H9 (cell line): ENCODE results near the gene ALDH6A1. TPM values are rescaled to one million over a fixed set of nuclear protein-coding genes. Genes with fewer than 3 reads are reported as not detected.

ENCODE experiments used
- DNase-seq: peaks from one replicate; pipeline ENCODE4 v3.0.0-alpha.2; 2017
- H2AFZ ChIP-seq: one replicate; pipeline ENCODE4 v1.6.1; 2013; ENCODE audit warnings: mild to moderate bottlenecking, low read length, control low read depth, moderate library complexity
- H2AK5ac ChIP-seq: 2 replicates; pipeline ENCODE4 v1.6.1; 2013; ENCODE audit warnings: low read length, control low read depth, mixed read lengths; ENCODE audit not compliant: insufficient read length
- H2BK120ac ChIP-seq: one replicate; pipeline ENCODE4 v1.6.1; 2013; ENCODE audit warnings: low read depth, mild to moderate bottlenecking, low read length, control low read depth, inconsistent platforms; ENCODE audit not compliant: poor library complexity, severe bottlenecking
- H2BK12ac ChIP-seq: 2 replicates; pipeline ENCODE4 v1.6.1; 2013; ENCODE audit warnings: low read length, control low read depth, mixed read lengths, low read depth; ENCODE audit not compliant: insufficient read length
- H2BK15ac ChIP-seq: 2 replicates; pipeline ENCODE4 v1.6.1; 2013; ENCODE audit warnings: low read depth, low read length, control low read depth
- H2BK20ac ChIP-seq: one replicate; pipeline ENCODE4 v1.6.1; 2013; ENCODE audit warnings: low read depth, mild to moderate bottlenecking, low read length, control low read depth, inconsistent platforms; ENCODE audit not compliant: poor library complexity, severe bottlenecking
- H2BK5ac ChIP-seq: 2 replicates; pipeline ENCODE4 v1.6.1; 2013; ENCODE audit warnings: low read length, control low read depth, mixed read lengths; ENCODE audit not compliant: insufficient read length
- H3K14ac ChIP-seq: 2 replicates; pipeline ENCODE4 v1.6.1; 2013; ENCODE audit warnings: low read length, control low read depth; ENCODE audit not compliant: insufficient read depth
- H3K18ac ChIP-seq: 2 replicates; pipeline ENCODE4 v1.6.1; 2013; ENCODE audit warnings: low read depth, mild to moderate bottlenecking, mixed read lengths, low read length, control low read depth; ENCODE audit not compliant: insufficient read length
- H3K23ac ChIP-seq: 2 replicates; pipeline ENCODE4 v1.6.1; 2013; ENCODE audit warnings: low read length, control low read depth, mixed read lengths, low read depth; ENCODE audit not compliant: insufficient read length
- H3K23me2 ChIP-seq: 2 replicates; pipeline ENCODE4 v1.6.1; 2013; ENCODE audit warnings: low read depth, mild to moderate bottlenecking, mixed read lengths, low read length, control low read depth; ENCODE audit not compliant: insufficient read length, poor library complexity, severe bottlenecking
- H3K27ac ChIP-seq: 2 replicates; pipeline ENCODE4 v1.5.1; 2013; ENCODE audit warnings: low read length, control low read depth, mixed read lengths, low read depth; ENCODE audit not compliant: insufficient read length
- H3K27me3 ChIP-seq: 2 replicates; pipeline ENCODE4 v1.6.1; 2013; ENCODE audit warnings: low read length, control low read depth, inconsistent platforms; ENCODE audit not compliant: insufficient read depth
- H3K4ac ChIP-seq: 2 replicates; pipeline ENCODE4 v1.6.1; 2013; ENCODE audit warnings: low read depth, mild to moderate bottlenecking, control low read depth, inconsistent platforms, low read length, moderate library complexity
- H3K4me1 ChIP-seq: 2 replicates; pipeline ENCODE4 v1.6.1; 2013; ENCODE audit warnings: low read length, control low read depth, inconsistent platforms; ENCODE audit not compliant: insufficient read depth
- H3K4me2 ChIP-seq: 2 replicates; pipeline ENCODE4 v1.6.1; 2013; ENCODE audit warnings: low read length, control low read depth, mixed read lengths; ENCODE audit not compliant: insufficient read length, insufficient read depth
- H3K56ac ChIP-seq: 2 replicates; pipeline ENCODE4 v1.6.1; 2013; ENCODE audit warnings: low read depth, mild to moderate bottlenecking, mixed read lengths, low read length, control low read depth; ENCODE audit not compliant: insufficient read length
- H3K79me1 ChIP-seq: 2 replicates; pipeline ENCODE4 v1.6.1; 2013; ENCODE audit warnings: low read depth, mild to moderate bottlenecking, moderate library complexity, low read length, control low read depth, inconsistent platforms; ENCODE audit not compliant: insufficient read depth, poor library complexity, severe bottlenecking
- H3K79me2 ChIP-seq: 2 replicates; pipeline ENCODE4 v1.6.1; 2013; ENCODE audit warnings: low read length, control low read depth, inconsistent platforms; ENCODE audit not compliant: insufficient read depth
- H3K9ac ChIP-seq: 2 replicates; pipeline ENCODE4 v1.6.1; 2013; ENCODE audit warnings: low read length, control low read depth, mixed read lengths; ENCODE audit not compliant: insufficient read length; ENCODE audit errors: extremely low read depth
- H3K9me3 ChIP-seq: one replicate; pipeline ENCODE4 v1.6.1; 2013; ENCODE audit warnings: low read depth, low read length, inconsistent platforms; ENCODE audit not compliant: control insufficient read depth
- H3T11ph ChIP-seq: one replicate; pipeline ENCODE4 v1.6.1; 2013; ENCODE audit warnings: mild to moderate bottlenecking, low read length, control low read depth, inconsistent platforms
- H4K20me1 ChIP-seq: one replicate; pipeline ENCODE4 v1.6.1; 2013; ENCODE audit not compliant: control insufficient read depth, insufficient read length, insufficient read depth
- H4K5ac ChIP-seq: 2 replicates; pipeline ENCODE4 v1.6.1; 2013; ENCODE audit warnings: low read depth, mild to moderate bottlenecking, mixed read lengths, low read length, control low read depth; ENCODE audit not compliant: insufficient read length
- H4K8ac ChIP-seq: replicated peaks from 2 replicates; pipeline ENCODE4 v1.6.1; 2013; ENCODE audit warnings: low read length, control low read depth, mixed read lengths, low read depth; ENCODE audit not compliant: insufficient read length
- H4K91ac ChIP-seq: 2 replicates; pipeline ENCODE4 v1.6.1; 2013; ENCODE audit warnings: low read depth, mild to moderate bottlenecking, moderate library complexity, mixed read lengths, low read length, control low read depth; ENCODE audit not compliant: insufficient read length
- H3K27ac Mint-ChIP-seq, 3 experiments: 2 replicates in 2 of 3; 3 replicates in 1 of 3; pipeline ENCODE4 v1.8.0; 2020 to 2021; ENCODE audit warnings: mixed read lengths in 3 of 3, mild to moderate bottlenecking in 1 of 3, moderate library complexity in 1 of 3
- H3K27me3 Mint-ChIP-seq: 2 replicates; pipeline ENCODE4 v1.8.0; 2021; ENCODE audit warnings: low read depth, mild to moderate bottlenecking, moderate library complexity, mixed read lengths
- H3K36me3 Mint-ChIP-seq, 3 experiments: 2 replicates in 2 of 3; 3 replicates in 1 of 3; pipeline ENCODE4 v1.8.0; 2020 to 2021; ENCODE audit warnings: low read depth in 3 of 3, mixed read lengths in 3 of 3; ENCODE audit not compliant: insufficient read depth in 1 of 3
- H3K4me1 Mint-ChIP-seq, 2 experiments: 2 replicates each; pipeline ENCODE4 v1.8.0; 2020; ENCODE audit warnings: mixed read lengths in 2 of 2
- H3K4me3 Mint-ChIP-seq, 2 experiments: 2 replicates in 1 of 2; 3 replicates in 1 of 2; pipeline ENCODE4 v1.8.0; 2020 to 2021; ENCODE audit warnings: mild to moderate bottlenecking in 2 of 2, mixed read lengths in 2 of 2, moderate library complexity in 1 of 2
- H3K9me3 Mint-ChIP-seq, 2 experiments: 2 replicates in 1 of 2; 3 replicates in 1 of 2; pipeline ENCODE4 v1.8.0; 2020; ENCODE audit warnings: mild to moderate bottlenecking in 2 of 2, mixed read lengths in 2 of 2, moderate library complexity in 1 of 2
- CTCF ChIP-seq: fragments of 200-600 bp; sonication (generic); conservative IDR thresholded peaks from 3 replicates; pipeline ENCODE4 v1.8.0; 2021; ENCODE audit warnings: antibody characterized with exemption, mild to moderate bottlenecking
- WGBS: extraction: QIAGEN DNeasy Blood & Tissue Kit; methylation state at CpG from one replicate; pipeline ENCODE4 v1.1.7; 2013; ENCODE audit warnings: missing lambda C conversion rate, low lambda C conversion rate, mixed read lengths; ENCODE audit not compliant: insufficient read length; ENCODE audit errors: extremely low coverage; 5-methylcytosine and 5-hydroxymethylcytosine counted together
- total RNA-seq: library from RNA; stranded (reverse); gene quantifications from 2 replicates; pipeline ENCODE4 v1.2.1, GENCODE V29; 2021

The ALDH6A1 gene
- total RNA-seq, 1 experiment from 2014 or later: 37.8 TPM

DNA sequence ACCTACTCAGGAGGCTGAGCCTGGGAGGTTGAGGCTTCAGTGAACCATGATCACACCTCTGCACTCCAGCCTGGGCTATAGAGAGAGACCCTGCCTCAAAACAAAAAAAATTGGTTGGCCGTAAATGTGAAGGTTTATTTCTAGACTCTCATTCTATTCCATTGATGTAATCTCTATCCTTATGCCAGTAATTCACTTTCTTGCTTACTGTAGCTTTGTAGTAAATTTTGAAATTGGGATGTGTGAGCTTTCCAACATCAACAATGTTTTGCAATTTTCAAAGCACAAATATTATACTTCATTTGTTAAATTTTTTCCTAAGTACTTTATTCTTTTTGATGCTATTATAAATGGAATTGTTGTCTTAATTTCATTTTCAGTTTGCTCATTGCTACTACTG, 25.1 kb upstream of the ALDH6A1 start:
- no peak overlapping the region for H2BK5ac ChIP-seq
- no peak overlapping the region for H3K27ac ChIP-seq
- no peak overlapping the region for H3K9ac ChIP-seq
- no peak overlapping the region for H3T11ph ChIP-seq
- no peaks in the 10 kb centered on the region for H3K9me3 ChIP-seq
- no peak overlapping the region for H2BK12ac ChIP-seq
- no peaks in the 10 kb centered on the region for H3K27me3 ChIP-seq
- H4K8ac ChIP-seq: no peak overlapping the region
- no peak overlapping the region for H3K4me2 ChIP-seq
- no peak overlapping the region for H2AFZ ChIP-seq
- H3K4me1 ChIP-seq: no peaks in the 10 kb centered on the region
- no peaks in the 10 kb centered on the region for H3K79me1 ChIP-seq
- WGBS: no CpG with 5 or more reads among the region's 1 CpG
- H4K91ac ChIP-seq: no peak overlapping the region
- H3K4ac ChIP-seq: no peak overlapping the region
- H3K18ac ChIP-seq: no peak overlapping the region
- H3K23ac ChIP-seq: no peak overlapping the region
- H3K27me3 Mint-ChIP-seq: no peaks in the 10 kb centered on the region
- TF ChIP-seq CTCF: no peak
- no peaks in the 10 kb centered on the region for H4K20me1 ChIP-seq
- H2AK5ac ChIP-seq: no peak overlapping the region
- no peak overlapping the region for H2BK20ac ChIP-seq
- H3K23me2 ChIP-seq: no peaks in the 10 kb centered on the region
- H4K5ac ChIP-seq: no peak overlapping the region
- H3K9me3 Mint-ChIP-seq: no peaks in the 10 kb centered on the region
- H3K36me3 Mint-ChIP-seq: peaks cover 11 to 29% (median 23%) of the 10 kb centered on the region in 3 experiments; a peak in 6 of 7 replicates
- H3K56ac ChIP-seq: no peak overlapping the region
- H3K27ac Mint-ChIP-seq: no peak overlapping the region; a peak in 1 of 7 replicates
- H2BK15ac ChIP-seq: no peak overlapping the region
- DNase-seq: no peak
- H3K4me3 Mint-ChIP-seq: no peak overlapping the region
- H3K14ac ChIP-seq: no peak overlapping the region
- no peaks in the 10 kb centered on the region for H3K4me1 Mint-ChIP-seq
- H2BK120ac ChIP-seq: no peak overlapping the region
- H3K79me2 ChIP-seq: no peaks in the 10 kb centered on the region
